GM18870 (cell line): ENCODE measurements around the gene TRABD2A.

Experiments used
- ATAC-seq: cut with Tn5 transposase; IDR thresholded peaks from one replicate; pipeline ENCODE4 v1.9.1; 2021; ENCODE audit warnings: moderate library complexity; ENCODE audit not compliant: unreplicated experiment

Gene TRABD2A

DNA sequence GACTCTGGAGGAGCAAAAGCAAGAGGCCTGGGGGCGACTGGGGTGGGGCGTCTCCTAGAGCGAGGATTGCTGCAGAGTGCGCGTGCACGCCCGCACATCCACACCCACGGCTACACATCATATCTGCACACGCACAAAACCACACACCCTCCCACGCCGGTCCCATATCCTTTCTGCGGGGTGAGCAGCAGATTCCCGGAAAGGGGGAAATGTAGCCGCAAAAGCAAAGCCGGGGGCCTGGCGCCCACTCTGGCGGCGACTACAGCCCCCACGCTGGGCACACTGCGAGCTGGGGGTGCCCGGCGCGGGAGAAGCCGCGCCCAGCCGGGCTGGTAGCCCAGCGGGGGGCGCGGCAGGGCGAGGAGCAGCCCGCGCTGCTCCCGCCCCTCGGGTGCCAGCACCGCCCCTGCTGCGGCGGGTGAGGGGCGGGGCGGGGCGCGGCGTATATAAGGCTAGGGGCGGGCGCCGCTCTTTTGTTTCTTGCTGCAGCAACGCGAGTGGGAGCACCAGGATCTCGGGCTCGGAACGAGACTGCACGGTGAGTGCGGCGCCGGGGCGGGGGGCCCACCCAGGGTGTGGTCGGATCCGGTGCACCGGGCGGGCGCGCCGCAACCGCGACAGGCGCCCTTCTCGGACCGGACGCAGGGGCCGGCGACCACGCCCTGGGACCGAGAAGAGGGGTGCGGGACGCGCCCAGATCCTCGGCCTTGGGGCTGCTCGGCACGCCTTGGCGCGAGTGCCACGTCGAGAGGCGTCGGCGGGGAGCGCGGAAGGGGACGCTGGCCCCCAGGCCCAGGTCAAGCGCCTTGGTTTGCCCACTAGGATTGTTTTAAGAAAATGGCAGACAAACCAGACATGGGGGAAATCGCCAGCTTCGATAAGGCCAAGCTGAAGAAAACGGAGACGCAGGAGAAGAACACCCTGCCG lies 24.6 kb upstream of the TRABD2A start, which contains the start of gene TMSB10:
TMSB10 (plus strand) TSS at position 476 of the 927 bp plus-strand sequence.
- peak; percentile 49 for ATAC-seq

DNA sequence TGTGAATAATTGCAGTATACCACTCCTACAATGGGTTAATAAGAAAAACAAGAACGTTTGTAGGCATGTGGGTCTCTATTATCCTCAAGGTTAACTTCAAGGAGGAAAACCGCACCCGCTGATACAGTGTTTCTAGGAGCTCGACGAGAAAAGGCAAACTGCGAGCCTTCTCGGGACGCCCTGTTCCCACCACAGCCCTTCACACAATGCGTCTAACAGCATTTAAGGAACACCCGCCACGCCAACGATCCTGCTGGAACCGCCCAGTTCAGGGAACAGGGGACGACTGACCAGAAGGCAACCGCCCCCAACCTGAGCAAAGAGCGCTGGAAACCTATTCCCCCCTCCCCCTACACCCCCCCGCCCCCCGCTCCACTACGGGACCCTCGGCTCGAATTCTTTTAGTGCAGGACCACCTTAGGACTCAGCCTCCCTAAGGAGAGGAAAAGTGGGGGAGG lies 23.9 kb upstream of the TRABD2A start:
- ATAC-seq, result no peak

DNA sequence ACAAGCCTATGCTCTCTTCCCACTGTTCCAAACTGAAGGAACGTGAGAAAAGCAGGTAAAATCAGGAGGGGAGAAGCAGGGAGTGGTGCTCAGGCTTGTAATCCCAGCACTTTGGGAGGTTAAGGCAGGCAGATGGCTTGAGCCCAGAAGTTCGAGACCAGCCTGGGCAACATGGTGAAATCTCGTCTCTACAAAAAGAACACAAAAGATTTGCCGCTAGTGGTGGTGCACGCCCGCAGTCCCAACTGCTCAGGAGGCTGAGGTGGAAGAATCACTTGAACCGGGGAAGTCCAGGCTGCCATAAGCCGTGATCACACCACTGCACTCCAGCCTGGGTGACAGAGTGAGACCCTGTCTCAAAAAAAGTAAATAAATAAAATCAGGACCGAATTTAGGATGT lies 23.3 kb upstream of the TRABD2A start:
- ATAC-seq, result no peak

DNA sequence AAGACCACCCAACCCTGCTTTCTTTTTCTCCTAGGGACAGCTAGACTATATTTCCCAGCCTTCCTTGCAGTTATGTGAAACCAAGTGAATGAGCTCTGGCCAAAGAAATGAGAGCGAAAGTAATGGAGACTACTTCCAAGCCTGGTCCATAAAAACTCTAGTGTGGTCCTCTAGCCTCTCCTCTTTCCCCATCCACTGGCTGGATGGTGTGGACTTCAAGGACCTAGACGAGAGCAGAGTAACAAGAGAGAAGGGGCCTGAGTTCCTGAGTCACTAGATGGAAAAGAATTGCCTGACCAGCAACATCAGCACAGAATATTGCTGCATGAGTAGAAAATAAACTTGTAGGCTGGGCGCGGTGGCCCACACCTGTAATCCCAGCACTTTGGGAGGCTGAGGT lies 21.6 kb upstream of the TRABD2A start:
- ATAC-seq, result no peak

DNA sequence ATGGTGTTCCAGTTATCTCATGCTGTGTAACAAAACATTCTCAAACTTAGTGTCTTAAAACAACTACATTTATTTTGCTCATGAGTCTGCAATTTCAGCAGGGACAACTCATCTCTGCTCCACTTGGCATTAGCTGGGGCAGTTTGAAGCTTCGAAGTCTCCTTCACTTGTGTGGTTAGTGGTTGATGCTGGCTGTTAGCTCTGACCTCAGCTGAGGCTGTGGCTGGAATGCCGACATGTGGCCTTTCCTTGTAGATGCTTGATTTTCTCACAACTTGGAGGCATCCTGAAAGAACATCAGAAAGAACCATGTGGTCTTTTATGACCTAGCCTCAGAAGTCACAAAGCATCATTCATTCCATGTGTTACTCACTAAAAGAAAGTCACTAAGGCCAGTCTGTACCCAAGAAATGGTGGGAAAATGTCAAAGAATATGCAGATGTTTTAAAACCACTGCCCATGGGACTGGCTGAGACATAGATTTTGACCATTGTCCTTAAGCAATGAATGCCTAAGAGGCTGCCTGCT lies 20.8 kb upstream of the TRABD2A start:
- ATAC-seq, result no peak

DNA sequence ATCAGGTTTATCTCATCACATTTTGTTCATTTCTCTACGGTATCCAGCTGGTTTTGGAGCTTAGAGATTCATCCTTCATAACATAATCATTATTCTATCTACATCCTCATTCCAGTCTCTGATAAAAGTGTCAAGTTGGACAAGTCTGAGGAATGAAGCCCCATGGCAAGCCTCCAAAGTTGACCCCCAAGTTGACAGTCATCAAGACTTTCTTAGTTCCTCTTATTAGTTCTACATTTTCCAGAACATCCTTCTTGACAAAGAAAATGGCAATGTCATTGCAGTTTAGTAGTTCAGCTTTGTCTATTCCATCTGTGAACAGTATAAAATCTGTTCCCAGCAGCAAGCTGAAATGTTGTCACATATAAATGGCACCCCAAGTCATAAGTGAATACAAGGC lies 20.1 kb upstream of the TRABD2A start:
- no peak for ATAC-seq

DNA sequence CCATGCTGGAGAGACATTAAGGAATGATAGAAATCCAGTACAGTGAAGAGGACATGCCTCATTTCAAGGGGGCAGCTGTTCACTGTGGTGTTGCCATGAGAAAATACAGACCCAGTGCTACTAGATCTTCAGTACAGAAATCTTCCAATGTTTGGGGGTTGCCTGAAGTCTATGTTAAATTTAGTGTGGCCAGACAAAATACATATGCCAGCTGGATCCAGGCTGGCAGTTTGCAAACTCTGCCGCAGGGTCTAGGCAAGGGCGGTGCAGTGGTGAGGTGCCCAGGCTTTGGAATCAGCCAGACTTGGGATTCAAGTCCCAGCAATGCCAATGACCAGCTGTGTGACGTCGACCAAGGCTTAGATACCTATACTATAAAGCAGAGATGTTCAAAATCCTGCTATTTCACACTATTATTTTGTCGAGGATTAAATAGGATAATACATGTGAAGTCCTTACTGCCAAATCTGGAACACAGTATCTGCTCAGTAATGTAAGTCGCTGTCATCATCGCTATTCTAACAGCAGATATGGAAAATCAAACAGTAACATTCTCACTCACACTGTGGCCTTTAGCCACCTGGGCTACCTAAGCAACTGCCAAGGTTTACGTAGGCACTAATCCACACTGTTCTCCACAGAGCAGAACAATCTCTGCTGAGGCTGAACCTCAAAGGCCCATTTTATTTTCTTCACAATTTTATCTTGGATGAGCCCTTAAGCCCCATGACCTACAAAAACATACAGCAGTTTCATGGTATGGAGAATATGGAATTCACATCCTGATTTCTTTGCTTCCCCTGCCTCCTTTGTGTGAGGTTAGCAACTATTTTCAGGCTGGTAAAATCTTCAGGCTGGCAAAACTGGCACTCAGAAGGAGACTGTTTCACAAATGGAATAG lies 18.7 kb upstream of the TRABD2A start:
- no peak for ATAC-seq

DNA sequence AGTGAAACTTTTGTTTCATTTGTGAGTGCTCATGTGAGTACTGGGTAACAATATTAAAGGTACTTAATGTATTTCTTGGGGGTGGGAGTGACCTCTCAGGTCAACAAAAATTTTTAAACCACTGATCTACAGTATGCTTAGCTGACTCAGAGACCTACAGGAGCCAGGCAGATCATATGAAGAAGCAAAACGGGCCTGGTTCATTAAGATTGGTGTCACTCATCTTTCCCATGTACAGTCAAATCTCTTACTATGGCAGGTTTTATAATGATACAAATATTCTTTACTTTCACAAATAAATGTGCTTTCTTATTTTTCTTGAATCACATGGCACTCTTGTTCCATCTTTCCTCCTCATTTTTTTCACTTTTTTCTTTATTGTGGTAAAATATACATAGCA lies 16.9 kb upstream of the TRABD2A start:
- no peak for ATAC-seq

DNA sequence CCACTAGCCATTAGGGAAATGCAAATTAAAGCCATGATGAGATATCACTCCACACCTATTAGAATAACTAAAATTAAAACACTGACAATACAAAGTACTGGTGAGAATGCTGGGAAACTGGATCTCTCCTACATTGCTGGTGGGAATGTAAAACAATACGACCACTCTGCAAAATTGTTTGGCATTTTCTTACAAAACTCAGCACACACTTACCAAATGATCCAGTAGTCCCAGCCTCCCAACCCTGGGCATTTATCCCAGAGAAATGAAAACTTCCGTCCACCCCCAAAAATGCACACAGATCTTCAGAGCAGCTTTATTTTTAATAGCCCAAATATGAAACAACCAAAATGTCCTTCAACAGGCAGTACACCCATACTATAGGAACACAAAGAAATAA lies 15.7 kb upstream of the TRABD2A start:
- ATAC-seq, result no peak

DNA sequence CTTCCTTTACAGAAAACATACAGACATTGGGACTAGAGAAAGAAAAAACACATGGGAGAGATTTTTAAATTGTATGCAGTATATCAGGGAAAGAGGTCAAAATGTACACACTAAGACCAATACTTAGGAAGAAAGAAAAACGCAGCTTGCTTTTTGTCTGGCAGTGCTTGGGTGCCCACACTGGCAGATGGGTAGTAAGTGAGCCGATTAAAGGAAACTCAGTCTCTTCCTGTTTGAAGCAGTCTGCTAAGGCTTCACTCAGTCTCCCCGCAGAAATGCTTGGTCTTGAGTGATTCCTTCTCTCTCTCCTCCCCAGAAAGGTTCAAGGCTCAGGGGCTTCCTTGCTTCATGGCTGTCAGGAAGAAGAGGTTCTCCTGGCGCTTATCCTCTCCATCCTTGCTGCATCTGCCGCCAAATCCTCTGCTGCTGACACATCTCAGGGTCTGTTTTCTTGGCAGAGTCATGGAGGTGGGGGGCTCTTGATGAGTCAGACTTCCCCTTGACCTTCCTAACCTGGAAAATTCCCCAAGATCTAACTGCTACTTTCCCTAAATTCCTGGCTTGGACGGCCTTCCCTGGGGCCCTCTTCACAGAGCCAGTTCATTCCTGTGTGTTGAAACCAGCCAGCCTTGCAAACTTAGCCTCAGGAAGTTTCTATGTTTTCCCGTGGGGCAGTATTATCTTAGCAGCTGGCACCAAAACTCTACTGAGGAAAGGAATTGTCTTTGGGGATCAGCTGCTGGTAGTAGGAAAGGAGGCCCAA lies 14.1 kb upstream of the TRABD2A start:
- no peak for ATAC-seq

DNA sequence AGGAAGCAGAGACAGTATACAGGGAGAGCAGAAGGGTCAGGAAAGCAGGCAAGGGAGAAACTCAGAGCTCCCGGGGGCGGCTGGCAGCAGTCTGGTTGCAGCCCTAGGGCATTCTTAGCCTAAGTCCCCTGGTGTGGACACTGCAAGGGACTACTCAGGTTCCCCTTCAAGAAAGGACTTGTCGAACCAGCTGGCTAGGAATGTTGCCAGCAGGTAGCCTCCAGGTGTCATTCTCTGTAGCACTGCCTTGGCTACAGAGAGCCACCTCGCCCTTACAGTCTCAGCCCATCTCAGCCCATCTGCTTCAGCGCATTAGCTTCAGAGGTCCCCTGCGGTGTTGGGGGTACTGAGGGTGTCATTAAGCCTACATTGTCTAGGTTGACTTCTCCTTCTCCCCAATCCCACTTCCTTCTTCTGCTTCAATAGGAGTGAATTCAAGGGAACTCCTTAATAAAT lies 13.3 kb upstream of the TRABD2A start:
- ATAC-seq, result no peak

DNA sequence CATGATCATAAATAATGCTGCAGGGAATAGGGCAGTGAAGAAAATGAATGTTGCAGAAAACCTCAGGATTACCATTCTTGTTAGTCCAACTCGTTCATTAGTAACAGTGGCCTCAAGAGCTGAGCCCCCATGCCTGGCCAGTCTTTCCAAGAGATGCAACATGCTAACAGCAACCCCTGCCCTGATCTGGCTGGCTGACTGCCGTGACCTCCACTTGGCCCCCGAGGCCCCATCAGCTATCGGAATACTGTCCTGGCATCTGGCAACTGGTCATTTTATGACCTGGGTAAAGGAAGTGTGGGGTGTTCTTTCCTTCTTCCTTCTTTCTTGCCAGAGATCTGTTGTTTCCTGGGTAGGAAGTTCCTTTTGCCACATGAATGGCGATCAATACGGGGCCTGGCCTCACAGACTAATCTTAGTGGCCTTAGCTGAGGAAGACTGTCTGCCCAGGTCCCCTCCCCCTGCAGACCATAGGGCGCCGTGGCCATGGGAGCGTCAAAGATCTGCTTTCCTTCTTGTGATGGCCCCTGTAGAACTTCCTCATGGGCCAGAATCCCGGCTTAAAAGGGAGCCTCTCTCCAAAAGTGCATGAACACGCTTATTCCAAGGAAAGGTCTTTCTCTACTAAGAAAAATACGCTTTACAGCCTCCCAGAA lies 10.6 kb upstream of the TRABD2A start:
- ATAC-seq, result no peak

DNA sequence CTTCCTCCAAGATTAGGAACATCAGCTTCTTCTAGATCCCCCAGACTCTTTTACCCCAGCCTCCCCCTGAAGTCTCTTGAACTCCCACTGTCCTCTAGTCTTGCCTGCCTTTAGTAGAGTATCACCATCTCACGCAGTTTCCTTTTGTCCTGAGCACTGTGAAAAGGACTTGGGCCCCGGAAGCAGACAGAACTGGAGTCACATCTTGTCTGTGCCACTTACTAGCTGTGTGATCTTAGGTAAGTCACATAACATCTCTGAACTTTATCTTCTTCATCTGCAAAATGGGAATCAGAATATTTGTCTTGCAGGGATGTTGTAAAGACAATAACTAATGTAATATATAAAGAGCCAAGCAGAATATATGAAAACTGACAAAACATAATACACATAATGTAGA lies 8.4 kb upstream of the TRABD2A start:
- no peak for ATAC-seq

DNA sequence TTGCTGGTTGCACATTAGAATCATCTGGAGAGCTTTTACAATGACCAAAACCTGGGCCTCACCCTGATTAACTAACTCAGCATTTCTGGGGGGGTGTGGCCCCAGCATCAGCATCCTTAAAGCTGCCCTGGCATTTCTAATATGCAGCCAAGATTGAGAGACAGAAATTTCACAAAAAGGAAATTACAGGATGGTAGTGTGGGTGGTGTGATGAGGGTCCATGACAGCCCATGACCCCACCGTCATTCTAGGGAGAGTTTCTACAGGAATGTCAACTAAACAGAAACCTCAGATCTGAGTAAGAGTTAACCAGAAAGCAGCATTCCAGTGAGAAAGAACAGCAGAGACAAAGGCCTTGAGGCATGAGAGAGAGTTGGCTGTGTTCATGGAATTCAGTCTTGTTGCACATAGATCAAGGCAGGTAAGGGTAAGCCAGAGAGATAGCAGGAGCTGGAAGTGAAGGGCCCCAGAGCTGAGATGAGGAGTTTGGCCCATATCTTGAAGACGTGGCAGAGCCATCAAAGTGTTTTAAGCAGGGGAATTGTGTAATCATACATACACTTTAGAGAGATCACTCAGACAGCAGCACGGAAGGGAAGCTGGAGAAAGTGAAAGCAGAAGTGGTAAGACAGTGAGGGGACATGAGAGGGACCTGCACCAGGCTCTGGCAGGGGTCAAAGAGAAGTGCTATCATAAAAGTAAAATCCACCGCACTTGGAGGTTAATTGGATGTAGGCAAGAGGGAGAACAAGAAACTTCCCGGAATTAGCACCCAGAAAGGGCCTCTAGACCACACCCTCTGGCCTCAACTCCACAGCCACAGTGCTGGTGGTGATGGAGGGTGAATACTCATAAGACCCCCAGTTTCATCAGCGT lies 7.8 kb upstream of the TRABD2A start:
- ATAC-seq, result peak; percentile 98

DNA sequence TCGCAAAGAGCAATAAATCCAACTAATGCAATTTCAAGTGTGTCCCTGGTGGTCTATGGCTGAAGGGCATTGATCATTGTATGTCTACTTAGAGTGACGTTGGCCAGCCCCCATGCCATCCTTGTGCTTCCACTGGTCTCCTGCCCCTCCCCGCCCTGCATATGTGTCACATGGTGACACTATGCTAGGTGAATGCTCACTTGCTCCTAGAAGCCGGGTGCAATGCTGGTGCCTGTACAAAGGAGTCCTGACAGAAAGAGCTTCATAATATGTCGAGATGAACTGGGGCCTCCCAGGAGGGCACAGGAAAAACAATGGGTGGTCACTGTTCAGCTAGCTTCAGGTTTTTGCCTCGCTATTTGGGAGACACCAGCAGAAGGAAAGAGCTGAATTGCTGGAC lies 5.9 kb upstream of the TRABD2A start:
- ATAC-seq, result no peak

DNA sequence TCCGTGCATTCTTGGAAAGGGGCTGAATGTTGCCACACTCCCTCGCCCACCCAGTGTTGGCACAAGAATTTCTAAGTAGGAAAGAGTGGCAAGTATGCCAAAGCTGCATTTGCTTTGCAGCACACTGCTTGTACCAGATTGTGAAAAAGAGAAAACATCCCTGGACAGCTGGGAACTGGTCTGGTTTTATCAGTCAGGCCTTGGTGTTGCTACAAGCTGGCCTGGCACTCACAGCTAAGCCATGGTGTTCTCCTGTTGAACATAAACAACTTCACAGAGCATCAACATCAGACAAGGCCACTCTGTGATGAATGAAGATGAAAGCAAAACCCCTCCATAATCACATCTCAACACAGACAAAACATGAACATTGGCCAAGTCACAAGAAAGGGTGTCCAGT lies 4.2 kb upstream of the TRABD2A start:
- ATAC-seq, result no peak

DNA sequence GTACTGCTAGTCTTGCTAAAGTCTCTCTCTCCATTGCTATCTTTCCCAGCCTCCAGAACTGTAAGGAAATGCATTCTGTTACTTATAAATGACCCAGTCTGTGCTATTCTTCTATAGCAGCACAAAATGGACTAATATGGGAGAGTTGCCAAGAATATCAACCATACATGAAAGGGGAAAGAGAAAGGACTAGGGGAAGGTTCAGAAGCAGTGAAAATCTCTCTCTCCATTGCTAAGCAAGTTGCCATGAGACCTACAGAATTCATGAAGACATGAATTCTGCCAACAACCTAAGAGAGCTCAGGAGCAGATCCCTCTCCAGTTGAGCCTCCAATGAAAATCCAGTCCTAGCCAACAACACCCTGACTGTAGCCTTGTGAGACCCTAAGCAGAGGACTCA lies 3.6 kb upstream of the TRABD2A start:
- no peak for ATAC-seq

DNA sequence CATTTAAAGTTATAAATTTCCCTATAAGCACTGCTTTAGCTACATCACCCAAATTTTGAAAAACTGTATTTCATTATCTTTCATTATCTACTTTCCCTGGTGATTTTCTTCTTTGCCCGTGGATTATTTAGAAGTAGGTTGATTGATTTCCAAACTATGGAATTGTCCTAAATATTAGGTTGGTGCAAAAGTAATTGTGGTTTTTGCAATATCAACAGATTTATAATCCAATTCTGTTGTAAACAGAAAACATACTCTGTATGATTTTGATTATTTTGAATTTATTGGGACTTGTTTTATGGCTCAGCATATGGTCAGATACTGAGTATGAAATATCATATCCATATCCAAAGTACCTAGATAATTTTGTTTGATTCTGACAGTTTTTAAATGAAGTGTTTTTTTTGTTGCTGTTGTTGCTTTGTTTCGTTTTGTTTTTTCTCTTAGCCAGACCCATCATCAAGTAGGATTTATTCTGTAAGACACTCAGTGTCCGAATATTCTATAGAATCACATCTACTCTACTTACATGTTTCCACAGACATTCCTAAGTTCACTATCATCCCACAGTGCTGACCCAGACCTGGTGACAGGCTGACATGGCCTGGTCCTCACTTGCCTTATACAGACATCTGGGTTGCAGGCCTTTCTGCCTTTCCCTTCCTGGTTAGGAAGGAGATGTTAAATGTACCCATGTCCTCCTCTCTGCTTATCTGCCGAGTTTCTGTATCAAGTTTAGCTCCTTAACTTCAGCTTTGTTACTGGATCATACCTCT lies 2.1 kb upstream of the TRABD2A start:
- ATAC-seq, result no peak

DNA sequence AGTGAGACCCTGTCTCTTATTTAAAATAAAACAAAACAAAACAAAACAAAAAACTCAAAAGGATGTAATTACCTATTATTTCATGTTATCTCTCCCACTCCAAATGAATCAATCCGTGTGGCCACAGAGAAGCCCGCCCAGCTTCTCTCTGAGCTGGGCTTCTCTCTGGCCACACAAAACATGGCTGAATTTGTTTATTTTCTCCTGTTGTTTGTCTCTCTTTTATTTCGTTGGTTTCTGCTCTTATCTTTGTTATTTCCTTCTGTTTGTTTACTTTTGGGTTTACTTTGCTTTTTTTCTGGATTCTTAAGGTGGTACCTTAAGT lies 1.5 kb upstream of the TRABD2A start:
- no peak for ATAC-seq
